Measurements from ENCODE around the gene DUSP28. TPM values are rescaled to one million over a fixed set of nuclear protein-coding genes. Genes with fewer than 3 reads are reported as not detected.
"Not testable (repeated sequence)": the region's sequence is repeated elsewhere in the genome, so short reads cannot be mapped to it uniquely, and the experiment has no call there.

DUSP28 gene
- total RNA-seq, 1 donor from 2014 or later = 6.1 TPM

DNA sequence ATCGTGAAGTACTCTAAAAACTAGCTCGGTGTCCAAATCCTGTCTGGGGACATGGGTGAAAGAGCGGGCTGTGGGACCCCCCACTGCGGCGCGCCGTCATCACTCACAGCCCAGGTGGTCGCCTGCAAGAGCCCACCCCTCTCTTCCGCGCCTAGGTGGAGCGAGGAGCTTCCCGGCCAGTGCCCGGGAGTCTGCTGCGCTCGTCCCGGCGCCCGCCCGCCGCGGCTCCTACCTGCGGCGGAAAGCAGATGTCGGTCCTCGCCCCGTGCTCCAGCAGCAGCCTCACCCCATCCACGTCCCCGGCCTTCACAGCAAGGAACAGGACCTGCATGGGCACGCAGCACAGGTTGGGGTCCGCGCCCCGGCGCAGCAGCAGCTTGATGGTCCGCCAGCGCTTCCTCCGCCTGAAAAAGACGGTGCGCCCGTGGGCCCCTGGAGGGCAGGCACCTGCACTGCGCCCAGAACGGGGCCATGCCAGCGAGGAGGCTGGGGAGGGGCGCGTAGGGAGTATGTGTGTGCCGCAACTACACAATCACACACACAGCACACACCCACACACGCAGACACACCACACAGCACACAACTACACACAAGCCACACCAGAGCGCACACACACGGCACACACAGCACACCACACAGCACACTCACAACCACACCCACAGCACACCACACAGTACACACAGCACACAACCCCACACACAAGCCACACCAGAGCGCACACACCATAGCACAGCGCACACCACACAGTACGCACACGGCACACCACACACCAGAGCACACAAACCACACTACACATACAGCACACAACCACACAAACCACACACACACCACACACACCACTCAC lies 39.8 kb upstream of the DUSP28 start:
- H3K4me3 Mint-ChIP-seq = no peak overlapping the region
- TF ChIP-seq, protein P1, sequence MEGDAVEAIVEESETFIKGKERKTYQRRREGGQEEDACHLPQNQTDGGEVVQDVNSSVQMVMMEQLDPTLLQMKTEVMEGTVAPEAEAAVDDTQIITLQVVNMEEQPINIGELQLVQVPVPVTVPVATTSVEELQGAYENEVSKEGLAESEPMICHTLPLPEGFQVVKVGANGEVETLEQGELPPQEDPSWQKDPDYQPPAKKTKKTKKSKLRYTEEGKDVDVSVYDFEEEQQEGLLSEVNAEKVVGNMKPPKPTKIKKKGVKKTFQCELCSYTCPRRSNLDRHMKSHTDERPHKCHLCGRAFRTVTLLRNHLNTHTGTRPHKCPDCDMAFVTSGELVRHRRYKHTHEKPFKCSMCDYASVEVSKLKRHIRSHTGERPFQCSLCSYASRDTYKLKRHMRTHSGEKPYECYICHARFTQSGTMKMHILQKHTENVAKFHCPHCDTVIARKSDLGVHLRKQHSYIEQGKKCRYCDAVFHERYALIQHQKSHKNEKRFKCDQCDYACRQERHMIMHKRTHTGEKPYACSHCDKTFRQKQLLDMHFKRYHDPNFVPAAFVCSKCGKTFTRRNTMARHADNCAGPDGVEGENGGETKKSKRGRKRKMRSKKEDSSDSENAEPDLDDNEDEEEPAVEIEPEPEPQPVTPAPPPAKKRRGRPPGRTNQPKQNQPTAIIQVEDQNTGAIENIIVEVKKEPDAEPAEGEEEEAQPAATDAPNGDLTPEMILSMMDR (conservative IDR thresholded peaks at IDR 0.05) = no peak
- peak overlapping the region; percentile 87 for H3K27ac Mint-ChIP-seq (ENCODE audit: unreplicated experiment)
- DNase-seq (ENCODE audit: low read depth, low spot score) = no peak
- peaks cover 4% of the 10 kb centered on the region for H3K4me1 Mint-ChIP-seq
- H3K36me3 Mint-ChIP-seq (ENCODE audit: low read depth) = peaks cover 52% of the 10 kb centered on the region
- peaks cover 10% of the 10 kb centered on the region for H3K9me3 Mint-ChIP-seq
- peaks cover 11% of the 10 kb centered on the region for H3K27me3 Mint-ChIP-seq (ENCODE audit: low read depth)

- Mint-ChIP-seq H3K27me3 (ENCODE audit: low read depth) (peaks cover 11% of the 10 kb centered on the region), H3K36me3 (ENCODE audit: low read depth) (peaks cover 56% of the 10 kb centered on the region), H3K27ac (ENCODE audit: unreplicated experiment) (peak overlapping the region; percentile 87), H3K9me3 (peaks cover 10% of the 10 kb centered on the region), H3K4me3 (no peak overlapping the region), H3K4me1 (peaks cover 4% of the 10 kb centered on the region)
- TF ChIP-seq, protein P1 (conservative IDR thresholded peaks at IDR 0.05) = no peak
- no peak for DNase-seq (ENCODE audit: low read depth, low spot score)
Measured at GRCh38 chr2:240520974-240521350, 39.2 kb upstream of the DUSP28 start.

DNA sequence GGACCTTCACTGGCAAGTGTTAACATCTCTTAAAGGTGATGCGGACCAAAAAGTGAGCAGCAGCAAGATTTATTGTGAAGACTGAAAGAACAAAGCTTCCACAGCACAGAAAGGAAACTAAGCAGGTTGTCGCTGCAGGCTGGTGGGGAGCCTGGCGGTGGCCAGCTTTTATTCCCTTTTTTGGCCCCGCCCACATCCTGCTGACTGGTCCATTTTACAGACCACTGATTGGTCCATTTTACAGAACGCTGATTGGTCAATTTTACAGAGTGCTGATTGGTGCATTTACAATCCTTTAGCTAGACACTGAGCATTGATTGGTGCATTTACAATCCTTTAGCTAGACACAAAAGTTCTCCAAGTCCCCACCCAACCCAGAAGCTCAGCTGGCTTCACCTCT lies 38.3 kb upstream of the DUSP28 start:
- Mint-ChIP-seq H3K9me3 (peaks cover 10% of the 10 kb centered on the region), H3K36me3 (ENCODE audit: low read depth) (peaks cover 63% of the 10 kb centered on the region), H3K27me3 (ENCODE audit: low read depth) (peaks cover 11% of the 10 kb centered on the region)
- not testable (repeated sequence) for H3K4me3 Mint-ChIP-seq; H3K27ac Mint-ChIP-seq (ENCODE audit: unreplicated experiment); DNase-seq (ENCODE audit: low read depth, low spot score); H3K4me1 Mint-ChIP-seq

DNA sequence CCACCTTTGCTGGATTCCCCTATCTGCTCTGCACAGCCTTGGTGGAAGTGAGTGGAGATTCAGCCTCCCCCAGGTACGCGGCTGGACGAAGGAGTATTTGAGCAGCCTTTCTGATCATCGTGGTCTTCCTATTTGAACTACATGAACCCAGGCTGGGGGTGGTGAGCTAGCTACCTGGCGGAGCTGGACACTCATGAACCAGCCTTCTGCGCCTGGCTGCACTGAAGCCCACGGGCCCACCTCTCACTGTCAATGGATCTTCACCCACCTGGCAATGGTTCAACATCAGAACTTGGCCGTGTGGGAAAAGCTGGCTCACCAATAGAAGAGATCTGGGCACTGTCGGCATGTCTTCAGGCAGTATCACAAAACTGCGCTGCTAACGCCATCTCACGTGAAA lies 37.8 kb upstream of the DUSP28 start:
- H3K9me3 Mint-ChIP-seq = peaks cover 15% of the 10 kb centered on the region
- no peak overlapping the region for H3K27ac Mint-ChIP-seq (ENCODE audit: unreplicated experiment)
- peaks cover 68% of the 10 kb centered on the region for H3K36me3 Mint-ChIP-seq (ENCODE audit: low read depth)
- no peak for DNase-seq (ENCODE audit: low read depth, low spot score)
- H3K4me3 Mint-ChIP-seq = no peak overlapping the region
- peaks cover 4% of the 10 kb centered on the region for H3K4me1 Mint-ChIP-seq
- peaks cover 11% of the 10 kb centered on the region for H3K27me3 Mint-ChIP-seq (ENCODE audit: low read depth)
- TF ChIP-seq, protein P1 (conservative IDR thresholded peaks at IDR 0.05) = no peak

- no peak overlapping the region for H3K4me3 Mint-ChIP-seq
- peaks cover 4% of the 10 kb centered on the region for H3K4me1 Mint-ChIP-seq
- H3K9me3 Mint-ChIP-seq = peaks cover 17% of the 10 kb centered on the region
- peaks cover 11% of the 10 kb centered on the region for H3K27me3 Mint-ChIP-seq (ENCODE audit: low read depth)
- no peak overlapping the region for H3K27ac Mint-ChIP-seq (ENCODE audit: unreplicated experiment)
- TF ChIP-seq, protein P1 (conservative IDR thresholded peaks at IDR 0.05) = no peak
- peaks cover 68% of the 10 kb centered on the region for H3K36me3 Mint-ChIP-seq (ENCODE audit: low read depth)
- no peak for DNase-seq (ENCODE audit: low read depth, low spot score)
Measured at GRCh38 chr2:240523451-240524281, 36.5 kb upstream of the DUSP28 start.

Measured in neural crest cell (in vitro differentiated cells).